ENCODE data around the gene FHIP1A. TPM values are rescaled to one million over a fixed set of nuclear protein-coding genes. Genes with fewer than 3 reads are reported as not detected.

FHIP1A gene
- total and polyA plus RNA-seq, 3 donors from 2014 or later: 5.7 to 16.2 (median 13.1) TPM

DNA sequence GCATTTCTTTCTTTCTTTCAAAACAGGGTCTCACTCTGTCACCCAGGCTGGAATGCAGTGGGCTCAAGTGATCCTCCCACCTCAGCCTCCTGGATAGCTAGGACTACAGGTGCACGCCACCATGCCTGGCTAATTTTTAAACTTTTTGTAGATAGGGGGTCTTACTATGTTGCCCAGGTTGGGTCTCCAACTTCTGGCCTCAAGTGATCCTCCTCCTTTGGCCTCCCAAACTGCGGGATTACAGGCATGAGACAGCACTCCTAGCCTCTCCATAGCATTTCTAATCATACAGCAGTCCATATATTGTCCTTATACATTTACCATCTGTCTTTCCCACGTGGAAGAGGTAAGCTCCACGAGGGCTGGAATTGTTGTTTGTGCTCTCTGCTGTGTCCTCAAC, 2.0 kb upstream of the FHIP1A start:
- TF ChIP-seq POLR2A (IDR thresholded peaks at IDR 0.05): no peak
- TF ChIP-seq, protein P1, sequence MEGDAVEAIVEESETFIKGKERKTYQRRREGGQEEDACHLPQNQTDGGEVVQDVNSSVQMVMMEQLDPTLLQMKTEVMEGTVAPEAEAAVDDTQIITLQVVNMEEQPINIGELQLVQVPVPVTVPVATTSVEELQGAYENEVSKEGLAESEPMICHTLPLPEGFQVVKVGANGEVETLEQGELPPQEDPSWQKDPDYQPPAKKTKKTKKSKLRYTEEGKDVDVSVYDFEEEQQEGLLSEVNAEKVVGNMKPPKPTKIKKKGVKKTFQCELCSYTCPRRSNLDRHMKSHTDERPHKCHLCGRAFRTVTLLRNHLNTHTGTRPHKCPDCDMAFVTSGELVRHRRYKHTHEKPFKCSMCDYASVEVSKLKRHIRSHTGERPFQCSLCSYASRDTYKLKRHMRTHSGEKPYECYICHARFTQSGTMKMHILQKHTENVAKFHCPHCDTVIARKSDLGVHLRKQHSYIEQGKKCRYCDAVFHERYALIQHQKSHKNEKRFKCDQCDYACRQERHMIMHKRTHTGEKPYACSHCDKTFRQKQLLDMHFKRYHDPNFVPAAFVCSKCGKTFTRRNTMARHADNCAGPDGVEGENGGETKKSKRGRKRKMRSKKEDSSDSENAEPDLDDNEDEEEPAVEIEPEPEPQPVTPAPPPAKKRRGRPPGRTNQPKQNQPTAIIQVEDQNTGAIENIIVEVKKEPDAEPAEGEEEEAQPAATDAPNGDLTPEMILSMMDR (IDR thresholded peaks at IDR 0.05): no peak
- WGBS, 2 donors: 84 to 89% methylated on average over 4 of the region's 4 CpGs
- no peaks in the 10 kb centered on the region for H3K9me3 ChIP-seq
- no peaks in the 10 kb centered on the region for H3K36me3 ChIP-seq (ENCODE audit: low read depth, missing control alignments)
- H3K4me1 ChIP-seq: peaks cover 5% of the 10 kb centered on the region
- H3K27me3 ChIP-seq: no peaks in the 10 kb centered on the region
- H3K4me3 ChIP-seq: no peak overlapping the region
- intact Hi-C loops (cut with DNase I; ENCODE audit: low total_unique reads): no loop called here
- no peak for DNase-seq
- H3K27ac ChIP-seq: no peak overlapping the region

DNA sequence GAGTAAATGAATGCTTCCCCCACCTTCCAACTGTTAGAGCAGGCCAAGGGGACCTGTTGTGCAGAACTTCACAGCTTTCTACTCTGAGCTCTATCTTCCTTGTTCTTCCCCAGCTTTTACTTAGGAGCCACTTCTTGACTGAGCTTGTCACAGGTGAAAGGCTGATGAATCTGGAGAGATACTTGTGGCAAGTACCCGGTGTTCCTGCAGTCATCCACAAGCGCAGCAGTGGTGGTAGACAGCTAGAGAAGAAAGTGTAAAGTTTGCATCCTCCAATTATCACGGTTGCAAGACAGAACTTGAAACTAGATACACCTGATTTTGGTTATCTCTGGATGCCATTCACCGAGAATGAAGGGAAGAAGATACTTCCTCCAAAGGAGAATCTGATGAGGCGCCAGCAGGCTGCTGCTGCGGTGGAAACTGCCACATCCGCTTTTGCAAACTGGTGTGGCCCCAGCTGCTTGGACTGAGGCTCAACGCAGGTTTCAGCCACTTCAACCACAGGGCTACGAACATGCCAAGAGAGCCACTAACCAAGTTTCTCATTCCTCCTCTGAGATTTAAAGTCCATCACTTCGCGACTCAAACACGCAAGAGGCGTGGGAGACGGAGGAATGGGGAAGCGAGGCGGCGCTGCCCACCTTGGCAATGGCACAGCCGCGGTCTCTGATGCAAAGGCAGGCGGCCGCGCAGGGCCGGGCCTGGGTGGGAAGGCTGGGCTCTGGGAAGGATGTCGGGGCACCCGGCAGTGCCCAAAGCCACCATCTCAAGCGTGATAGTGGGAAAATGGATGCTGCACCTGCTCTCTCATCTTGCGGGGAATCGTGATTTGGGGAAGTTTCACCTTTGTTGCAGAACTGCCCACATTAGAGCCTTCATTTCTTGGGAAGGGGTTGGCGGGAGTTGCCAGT, 1.3 kb upstream of the FHIP1A start:
- peaks cover 5% of the 10 kb centered on the region for H3K4me1 ChIP-seq
- intact Hi-C loops (cut with DNase I; ENCODE audit: low total_unique reads): no loop called here
- WGBS, 2 donors: 29 to 30% methylated on average over 27 to 29 of the region's 29 CpGs
- H3K27me3 ChIP-seq: no peaks in the 10 kb centered on the region
- no peak for TF ChIP-seq POLR2A (IDR thresholded peaks at IDR 0.05)
- TF ChIP-seq, protein P1 (IDR thresholded peaks at IDR 0.05): no peak
- H3K36me3 ChIP-seq (ENCODE audit: low read depth, missing control alignments): no peaks in the 10 kb centered on the region
- H3K4me3 ChIP-seq: peak overlapping the region; percentile 52 to 59
- H3K27ac ChIP-seq: peak overlapping the region in 1 of 2 donors; percentile 8
- peak; percentile 17 for DNase-seq
- no peaks in the 10 kb centered on the region for H3K9me3 ChIP-seq

DNA sequence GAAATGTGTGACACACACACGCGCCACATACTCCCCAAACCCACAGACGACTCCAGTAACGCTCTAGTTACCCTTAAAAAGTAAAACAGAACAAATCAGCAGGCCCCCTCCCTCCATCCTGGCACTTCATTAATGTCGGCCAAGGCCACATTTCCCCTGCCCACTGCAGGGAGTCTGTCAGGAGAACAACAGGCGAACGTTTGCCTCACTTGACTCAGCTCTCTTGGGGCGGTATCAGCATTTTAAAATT, 671 bp upstream of the FHIP1A start:
- Histone ChIP-seq H3K4me1 (peaks cover 5% of the 10 kb centered on the region), H3K9me3 (no peaks in the 10 kb centered on the region), H3K36me3 (ENCODE audit: low read depth, missing control alignments) (no peaks in the 10 kb centered on the region), H3K4me3 (peak overlapping the region; percentile 52 to 59), H3K27me3 (no peaks in the 10 kb centered on the region), H3K27ac (peak overlapping the region in 1 of 2 donors; percentile 8)
- DNase-seq: no peak
- TF ChIP-seq, protein P1 (IDR thresholded peaks at IDR 0.05): no peak
- TF ChIP-seq POLR2A (IDR thresholded peaks at IDR 0.05): no peak
- intact Hi-C loops (cut with DNase I; ENCODE audit: low total_unique reads): no loop called here
- 1 to 3% methylated on average over 8 of the region's 8 CpGs for WGBS, 2 donors

DNA sequence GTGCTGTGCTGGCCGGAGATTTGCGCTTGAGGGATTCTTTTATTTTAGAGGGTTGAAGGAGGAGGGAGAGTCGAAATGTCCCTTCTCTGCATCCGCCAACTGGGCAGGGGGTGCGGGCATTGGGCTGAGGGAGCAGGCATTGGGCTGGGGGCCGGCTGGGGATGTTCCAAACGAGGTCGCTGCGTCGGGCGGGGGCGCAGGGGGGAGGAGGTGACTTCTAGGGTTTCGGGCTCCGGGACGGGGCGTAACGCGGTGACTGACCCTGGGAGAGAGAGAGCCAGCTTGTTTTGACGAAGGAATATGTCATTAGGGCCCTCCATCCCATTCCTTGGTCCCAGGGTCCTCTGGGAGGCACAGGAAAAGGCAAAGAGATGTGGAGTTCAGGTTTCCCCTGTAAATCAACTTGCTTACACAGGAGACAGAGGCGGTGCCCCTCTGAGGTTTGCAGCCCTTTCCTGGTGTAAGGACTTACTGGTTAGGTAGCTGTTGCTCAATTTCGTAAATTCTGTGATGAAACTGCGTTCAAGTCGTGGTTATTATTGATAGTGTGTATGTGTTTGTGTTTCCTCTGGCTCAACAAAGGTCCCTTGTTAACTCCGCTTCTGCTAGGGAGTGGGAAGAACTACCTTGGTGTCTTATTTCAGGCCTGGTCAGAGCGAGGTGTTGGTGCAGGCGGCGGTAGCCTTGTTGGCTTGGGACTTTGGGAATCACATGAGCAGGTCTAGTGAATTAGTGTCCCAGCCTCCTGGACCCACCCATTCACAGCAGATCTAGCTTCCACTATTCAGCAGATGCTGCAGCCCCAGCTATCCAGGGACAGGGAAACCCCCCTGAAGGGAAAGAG, 716 bp downstream of the FHIP1A start:
- TF ChIP-seq POLR2A (IDR thresholded peaks at IDR 0.05): no peak
- Histone ChIP-seq H3K27ac (no peak overlapping the region), H3K36me3 (ENCODE audit: low read depth, missing control alignments) (no peaks in the 10 kb centered on the region), H3K4me1 (peaks cover 5% of the 10 kb centered on the region), H3K9me3 (no peaks in the 10 kb centered on the region), H3K27me3 (no peaks in the 10 kb centered on the region), H3K4me3 (peak overlapping the region; percentile 52 to 59)
- DNase-seq: peak; percentile 23
- intact Hi-C loops (cut with DNase I; ENCODE audit: low total_unique reads): no loop called here
- WGBS, 2 donors: 19% methylated on average over 24 to 27 of the region's 27 CpGs

DNA sequence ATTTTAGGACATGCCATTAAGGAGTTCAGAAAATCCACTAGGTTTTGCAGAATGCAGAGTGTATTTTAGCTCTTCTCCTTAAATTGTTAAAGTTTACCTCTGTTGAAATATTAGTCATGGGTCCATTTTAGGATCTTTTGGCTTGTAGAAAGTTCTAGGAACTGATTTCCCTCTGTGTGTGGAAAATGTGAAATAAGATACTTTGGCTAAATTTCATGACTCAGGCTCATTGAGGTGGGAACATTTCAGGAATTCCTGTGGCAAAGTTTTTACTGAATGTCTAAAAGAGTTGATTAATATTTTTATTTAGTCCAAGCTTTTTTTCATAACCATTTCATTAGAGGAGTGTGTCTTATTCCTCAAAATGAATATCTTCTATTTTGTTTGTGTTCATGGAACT, 7.0 kb downstream of the FHIP1A start:
- Histone ChIP-seq H3K27me3 (no peaks in the 10 kb centered on the region), H3K4me1 (no peaks in the 10 kb centered on the region), H3K9me3 (no peaks in the 10 kb centered on the region), H3K36me3 (ENCODE audit: low read depth, missing control alignments) (no peaks in the 10 kb centered on the region), H3K4me3 (no peak overlapping the region), H3K27ac (no peak overlapping the region)
- no peak for DNase-seq
- TF ChIP-seq, protein P1 (IDR thresholded peaks at IDR 0.05): no peak
- no peak for TF ChIP-seq POLR2A (IDR thresholded peaks at IDR 0.05)
- intact Hi-C loops (cut with DNase I; ENCODE audit: low total_unique reads): no loop called here

All from testis (tissue), 3 donors.